Pons (tissue), 1 donor: ENCODE results near the gene PTPRN2.
"Not testable (repeated sequence)": the region's sequence is repeated elsewhere in the genome, so short reads cannot be mapped to it uniquely, and the experiment has no call there.

Source experiments
- DNase-seq: peaks from one replicate; pipeline ENCODE4 v3.0.0-alpha.2; 2016; ENCODE audit warnings: low spot score

Gene PTPRN2

GRCh38 chr7:157955348-157955999 lies 632.1 kb downstream of the PTPRN2 start:
- DNase-seq: no peak

DNA sequence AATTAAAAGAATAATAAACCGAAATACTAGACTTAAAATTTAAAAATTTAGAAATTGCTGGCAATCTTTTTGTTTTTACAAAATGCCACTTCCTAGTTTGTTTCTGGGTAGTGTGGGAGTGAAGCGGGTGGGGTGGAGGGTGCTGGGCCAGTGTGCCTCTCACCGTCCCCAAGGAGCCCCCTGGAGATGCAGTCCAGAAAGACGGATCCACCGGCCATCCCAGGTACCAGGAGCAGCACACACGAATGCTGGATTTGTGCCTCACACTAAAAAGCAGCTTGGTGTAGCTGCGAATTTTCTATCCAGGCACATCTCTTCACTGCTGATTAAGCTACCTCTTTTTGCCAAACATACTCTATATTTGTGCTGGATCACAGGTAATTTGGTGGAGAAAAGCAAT lies 632.7 kb downstream of the PTPRN2 start:
- DNase-seq: no peak

GRCh38 chr7:157952841-157953645 lies 634.6 kb downstream of the PTPRN2 start:
- no peak for DNase-seq

DNA sequence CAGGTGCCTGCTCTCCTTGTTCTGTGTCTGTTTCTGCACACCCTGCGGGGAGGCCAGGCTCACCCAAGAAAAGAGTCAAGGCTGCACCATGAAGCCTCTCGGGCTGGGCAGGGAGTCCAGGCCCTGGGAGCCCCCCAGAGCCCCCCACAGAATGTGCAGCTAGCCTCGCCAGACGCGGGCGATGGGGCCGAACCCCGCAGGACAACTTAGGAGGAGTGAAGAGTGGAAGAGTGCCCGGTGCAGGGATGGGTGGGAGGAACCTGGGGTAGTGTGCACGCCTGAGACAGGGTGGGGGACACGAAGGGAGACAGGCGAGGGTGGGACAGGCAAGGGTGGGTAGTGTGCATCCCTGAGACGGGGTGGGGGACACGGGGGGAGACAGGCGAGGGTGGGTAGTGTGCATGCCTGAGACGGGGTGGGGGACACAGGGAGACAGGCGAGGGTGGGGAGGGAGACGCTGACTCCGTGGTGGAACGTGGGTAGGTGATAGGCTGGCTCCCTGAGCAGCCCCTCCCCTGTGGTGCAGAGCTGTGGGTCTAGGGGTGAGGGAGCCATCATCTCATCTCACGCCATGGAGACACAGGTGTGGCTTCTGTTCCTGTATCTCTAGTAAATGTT lies 635.5 kb downstream of the PTPRN2 start:
- DNase-seq: no peak

DNA sequence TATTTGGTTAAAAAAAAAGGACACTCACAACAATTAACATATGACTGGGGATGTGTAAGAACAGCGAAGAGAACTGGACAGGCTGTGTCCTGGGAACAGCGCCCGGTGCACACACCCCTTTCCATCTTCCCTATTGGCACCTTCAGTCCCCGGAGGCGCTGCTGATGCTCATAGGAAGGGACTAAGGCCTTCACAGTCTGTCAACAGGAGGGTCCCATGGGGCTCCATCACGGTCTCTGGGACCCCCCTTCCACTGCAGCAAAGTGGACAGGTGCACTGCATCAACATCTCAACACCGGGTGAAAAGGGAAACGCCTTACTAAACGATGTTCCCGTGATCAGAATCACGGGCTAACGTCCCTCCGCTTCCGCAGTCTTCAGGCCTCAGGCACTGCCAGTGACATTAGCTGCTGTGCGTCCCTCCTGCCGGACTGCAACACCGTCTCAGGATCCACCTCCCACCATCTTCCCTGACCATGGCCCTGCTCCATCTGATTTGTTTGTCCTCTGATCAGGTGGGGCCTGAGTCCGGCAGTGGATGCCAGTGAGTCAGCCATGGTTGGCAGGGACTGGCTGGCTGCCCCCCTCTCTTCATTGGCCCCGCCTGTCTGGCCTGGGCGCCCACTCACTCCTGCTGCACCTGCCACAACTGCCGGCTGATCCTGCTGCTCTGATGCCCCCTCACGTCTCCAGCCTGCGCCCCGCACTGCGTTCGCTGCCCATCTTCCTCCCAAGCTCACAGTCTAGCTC lies 636.1 kb downstream of the PTPRN2 start:
- no peak for DNase-seq

DNA sequence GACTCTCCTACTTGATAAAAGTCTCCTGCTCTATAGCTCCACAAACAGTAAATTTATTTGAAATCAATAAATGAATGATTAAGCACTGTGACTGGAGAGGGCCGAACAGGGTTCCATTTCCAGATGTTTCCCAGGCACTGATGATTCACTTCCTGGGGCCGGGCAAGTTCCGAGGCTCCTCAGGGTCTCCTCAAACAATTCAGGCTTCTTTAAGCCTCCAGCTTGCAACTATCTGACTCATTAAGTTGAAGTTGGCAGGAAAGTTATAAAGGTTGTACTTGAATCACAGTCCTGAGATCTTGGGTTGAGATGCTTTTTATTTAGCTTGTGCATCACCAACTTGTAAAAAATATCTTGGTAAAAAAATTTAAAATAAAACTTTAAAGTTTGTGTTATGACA lies 637.9 kb downstream of the PTPRN2 start:
- no peak for DNase-seq

GRCh38 chr7:157947504-157947903 lies 640.1 kb downstream of the PTPRN2 start:
- no peak for DNase-seq

GRCh38 chr7:157946398-157947060 lies 641.1 kb downstream of the PTPRN2 start:
- DNase-seq: no peak

- DNase-seq: no peak
Observed at GRCh38 chr7:157945401-157945800, 642.2 kb downstream of the PTPRN2 start.

GRCh38 chr7:157944734-157945291 lies 642.8 kb downstream of the PTPRN2 start:
- no peak for DNase-seq

DNA sequence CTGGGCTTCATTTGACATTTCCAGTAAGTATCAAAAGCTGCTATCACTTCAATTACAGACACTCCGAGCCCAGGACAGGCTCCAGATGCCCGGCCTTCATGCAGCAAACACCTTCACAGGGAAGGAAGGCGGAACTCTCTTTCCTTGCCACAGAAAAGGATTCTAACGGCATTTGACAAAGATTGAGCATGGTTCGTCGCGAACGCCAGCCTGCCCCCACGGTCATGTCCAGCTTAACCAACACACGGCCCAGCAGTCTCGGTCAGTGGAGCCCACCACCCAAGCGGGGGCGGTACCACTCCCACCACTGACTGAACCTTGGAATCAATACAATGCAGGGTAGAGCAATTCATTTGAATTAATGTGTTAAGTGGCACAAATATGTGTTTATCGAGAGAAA lies 643.6 kb downstream of the PTPRN2 start:
- no peak for DNase-seq

GRCh38 chr7:157943561-157943960 lies 644.1 kb downstream of the PTPRN2 start:
- DNase-seq: no peak

- no peak for DNase-seq
Observed at GRCh38 chr7:157941210-157941609, 646.4 kb downstream of the PTPRN2 start.

GRCh38 chr7:157940497-157940896 lies 647.1 kb downstream of the PTPRN2 start:
- no peak for DNase-seq

DNA sequence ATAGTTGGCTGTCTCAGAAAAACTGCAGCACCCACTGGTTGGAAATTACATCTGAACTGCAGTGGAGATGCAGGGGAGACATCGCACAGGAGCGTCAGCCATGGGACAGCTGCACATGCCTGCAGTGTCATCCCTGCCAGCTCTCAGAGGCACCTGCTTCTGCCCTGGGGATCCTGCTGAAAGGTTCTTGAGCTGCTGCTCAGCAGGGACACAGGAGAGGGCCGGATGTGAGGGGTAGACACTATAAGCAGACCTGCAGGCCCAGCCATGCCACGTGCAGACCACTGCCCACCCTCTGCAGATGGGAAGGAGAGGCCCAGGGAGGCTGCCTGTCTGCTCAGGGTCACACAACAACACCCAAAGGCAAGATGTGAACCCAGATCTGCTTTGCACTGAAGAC lies 649.4 kb downstream of the PTPRN2 start:
- no peak for DNase-seq

GRCh38 chr7:157937406-157937805 lies 650.2 kb downstream of the PTPRN2 start:
- DNase-seq: no peak

- no peak for DNase-seq
Observed at GRCh38 chr7:157936976-157937375, 650.6 kb downstream of the PTPRN2 start.

GRCh38 chr7:157935721-157936120 lies 651.9 kb downstream of the PTPRN2 start:
- not testable (repeated sequence) for DNase-seq

DNA sequence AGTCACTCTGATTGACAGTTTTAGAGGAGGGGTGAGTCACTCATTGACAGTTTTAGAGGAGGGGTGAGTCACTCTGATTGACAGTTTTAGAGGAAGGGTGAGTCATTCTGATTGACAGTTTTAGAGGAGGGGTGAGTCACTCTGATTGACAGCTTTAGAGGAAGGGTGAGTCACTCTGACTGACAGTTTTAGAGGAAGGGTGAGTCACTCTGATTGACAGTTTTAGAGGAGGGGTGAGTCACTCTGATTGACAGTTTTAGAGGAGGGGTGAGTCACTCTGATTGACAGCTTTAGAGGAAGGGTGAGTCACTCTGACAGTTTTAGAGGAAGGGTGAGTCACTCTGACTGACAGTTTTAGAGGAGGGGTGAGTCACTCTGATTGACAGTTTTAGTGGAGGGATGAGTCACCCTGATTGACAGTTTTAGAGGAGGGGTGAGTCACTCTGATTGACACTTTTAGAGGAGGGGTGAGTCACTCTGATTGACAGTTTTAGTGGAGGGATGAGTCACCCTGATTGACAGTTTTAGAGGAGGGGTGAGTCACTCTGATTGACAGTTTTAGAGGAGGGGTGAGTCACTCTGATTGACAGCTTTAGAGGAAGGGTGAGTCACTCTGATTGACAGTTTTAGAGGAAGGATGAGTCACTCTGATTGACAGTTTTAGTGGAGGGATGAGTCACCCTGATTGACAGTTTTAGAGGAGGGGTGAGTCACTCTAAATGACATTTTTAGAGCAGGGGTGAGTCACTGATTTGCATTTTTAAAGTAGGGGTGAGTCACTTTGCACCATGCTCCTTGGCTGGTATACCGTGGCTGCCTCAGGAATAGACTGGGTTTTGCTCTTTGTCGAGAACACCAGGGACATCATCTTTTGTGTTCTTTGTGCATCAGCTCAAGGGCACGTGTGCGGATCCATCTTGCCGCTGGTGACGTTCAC lies 654.1 kb downstream of the PTPRN2 start:
- not testable (repeated sequence) for DNase-seq

GRCh38 chr7:157932498-157933218 lies 655.0 kb downstream of the PTPRN2 start:
- DNase-seq: no peak
